Measurements from ENCODE around the gene PAK1.

PAK1 gene

DNA sequence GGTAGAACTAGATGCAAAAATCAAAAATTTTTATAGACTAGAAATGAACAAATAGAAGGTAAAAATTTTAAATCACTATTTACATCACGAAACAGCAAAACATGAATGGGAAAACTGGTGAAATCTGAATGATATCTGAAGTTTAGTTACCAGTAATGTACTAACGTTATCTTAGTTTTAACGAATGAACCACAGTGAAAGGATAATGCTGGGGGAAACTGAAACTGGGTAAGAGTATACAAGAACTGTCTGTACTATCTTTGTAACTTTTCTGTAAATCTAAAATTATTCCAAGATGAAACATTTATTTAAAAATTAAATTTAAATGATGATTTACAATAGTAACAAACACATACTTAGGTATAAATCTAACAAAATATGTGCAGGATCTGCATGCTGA, 179.9 kb downstream of the PAK1 start:
- H3K4me1 Mint-ChIP-seq, result no peaks in the 10 kb centered on the region
- no peaks in the 10 kb centered on the region for H3K36me3 Mint-ChIP-seq (ENCODE audit: low read depth)
- peaks cover 3% of the 10 kb centered on the region for H3K27me3 Mint-ChIP-seq (ENCODE audit: low read depth, poor library complexity)
- DNase-seq, result no peak
- TF ChIP-seq, protein P1, sequence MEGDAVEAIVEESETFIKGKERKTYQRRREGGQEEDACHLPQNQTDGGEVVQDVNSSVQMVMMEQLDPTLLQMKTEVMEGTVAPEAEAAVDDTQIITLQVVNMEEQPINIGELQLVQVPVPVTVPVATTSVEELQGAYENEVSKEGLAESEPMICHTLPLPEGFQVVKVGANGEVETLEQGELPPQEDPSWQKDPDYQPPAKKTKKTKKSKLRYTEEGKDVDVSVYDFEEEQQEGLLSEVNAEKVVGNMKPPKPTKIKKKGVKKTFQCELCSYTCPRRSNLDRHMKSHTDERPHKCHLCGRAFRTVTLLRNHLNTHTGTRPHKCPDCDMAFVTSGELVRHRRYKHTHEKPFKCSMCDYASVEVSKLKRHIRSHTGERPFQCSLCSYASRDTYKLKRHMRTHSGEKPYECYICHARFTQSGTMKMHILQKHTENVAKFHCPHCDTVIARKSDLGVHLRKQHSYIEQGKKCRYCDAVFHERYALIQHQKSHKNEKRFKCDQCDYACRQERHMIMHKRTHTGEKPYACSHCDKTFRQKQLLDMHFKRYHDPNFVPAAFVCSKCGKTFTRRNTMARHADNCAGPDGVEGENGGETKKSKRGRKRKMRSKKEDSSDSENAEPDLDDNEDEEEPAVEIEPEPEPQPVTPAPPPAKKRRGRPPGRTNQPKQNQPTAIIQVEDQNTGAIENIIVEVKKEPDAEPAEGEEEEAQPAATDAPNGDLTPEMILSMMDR (IDR thresholded peaks at IDR 0.05), result no peak
- H3K9me3 Mint-ChIP-seq, result peaks cover 19% of the 10 kb centered on the region
- no peak overlapping the region for H3K4me3 Mint-ChIP-seq
- H3K27ac Mint-ChIP-seq, result no peak overlapping the region

DNA sequence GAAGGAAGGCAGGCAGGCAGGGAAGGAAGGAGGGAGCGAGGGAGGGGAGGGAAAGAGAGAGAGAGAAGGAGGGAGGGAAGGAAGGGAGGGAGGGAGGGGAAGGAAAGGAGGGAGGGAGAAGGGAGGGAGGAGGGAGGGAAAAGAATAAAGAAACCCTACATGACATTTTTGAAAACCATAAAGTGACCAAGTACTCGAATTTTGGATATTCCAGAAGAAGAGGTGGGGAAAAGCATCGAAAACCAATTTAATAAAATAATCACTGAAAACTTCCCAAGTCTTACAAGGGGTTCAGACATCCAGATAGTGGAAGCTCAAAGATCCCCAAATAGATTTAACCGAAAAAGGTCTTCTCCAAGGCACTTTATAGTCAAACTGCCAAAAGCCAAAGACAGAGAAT, 184.2 kb downstream of the PAK1 start:
- Mint-ChIP-seq H3K27me3 (ENCODE audit: low read depth, poor library complexity) (peaks cover 6% of the 10 kb centered on the region), H3K4me3 (no peak overlapping the region)

DNA sequence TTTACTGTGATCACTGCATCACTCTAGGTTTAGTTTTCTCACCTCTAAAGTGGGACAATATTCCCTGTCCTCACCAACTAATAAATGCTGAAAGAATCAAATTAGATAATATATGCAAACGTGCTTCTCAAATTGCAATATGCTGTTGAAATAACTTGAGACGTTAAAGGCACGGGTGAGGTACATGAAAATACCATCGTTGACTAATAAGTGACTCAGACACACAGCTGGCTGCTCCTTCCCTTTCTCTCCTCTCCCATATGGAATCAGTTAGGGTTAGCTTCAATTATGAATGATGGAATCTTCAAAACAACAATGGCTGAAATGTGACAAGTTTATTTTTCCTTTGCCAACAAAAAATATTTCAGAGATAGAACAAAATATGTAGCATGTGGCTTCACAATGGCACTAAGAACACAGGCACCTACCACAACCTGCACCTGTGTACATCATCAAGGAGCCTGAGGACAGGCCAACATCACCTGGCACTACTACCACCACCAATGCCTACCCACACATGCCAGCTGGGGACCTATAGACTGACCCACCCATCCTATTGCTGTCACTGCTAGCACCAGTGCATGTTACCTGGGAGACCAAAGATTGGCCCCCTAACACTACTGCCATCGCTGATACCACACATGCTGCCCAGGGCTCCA, 186.2 kb downstream of the PAK1 start:
- Mint-ChIP-seq H3K36me3 (ENCODE audit: low read depth) (no peaks in the 10 kb centered on the region), H3K27ac (no peak overlapping the region), H3K4me1 (no peaks in the 10 kb centered on the region), H3K27me3 (ENCODE audit: low read depth, poor library complexity) (peaks cover 11% of the 10 kb centered on the region), H3K9me3 (peaks cover 9% of the 10 kb centered on the region), H3K4me3 (no peak overlapping the region)
- TF ChIP-seq, protein P1 (IDR thresholded peaks at IDR 0.05), result no peak
- no peak for DNase-seq

More for the DNA sequence above, 184.2 kb downstream of the PAK1 start:
- H3K36me3 Mint-ChIP-seq (ENCODE audit: low read depth), result no peaks in the 10 kb centered on the region
- TF ChIP-seq, protein P1 (IDR thresholded peaks at IDR 0.05), result no peak
- no peaks in the 10 kb centered on the region for H3K4me1 Mint-ChIP-seq
- H3K9me3 Mint-ChIP-seq, result peaks cover 19% of the 10 kb centered on the region
- DNase-seq, result no peak
- no peak overlapping the region for H3K27ac Mint-ChIP-seq

DNA sequence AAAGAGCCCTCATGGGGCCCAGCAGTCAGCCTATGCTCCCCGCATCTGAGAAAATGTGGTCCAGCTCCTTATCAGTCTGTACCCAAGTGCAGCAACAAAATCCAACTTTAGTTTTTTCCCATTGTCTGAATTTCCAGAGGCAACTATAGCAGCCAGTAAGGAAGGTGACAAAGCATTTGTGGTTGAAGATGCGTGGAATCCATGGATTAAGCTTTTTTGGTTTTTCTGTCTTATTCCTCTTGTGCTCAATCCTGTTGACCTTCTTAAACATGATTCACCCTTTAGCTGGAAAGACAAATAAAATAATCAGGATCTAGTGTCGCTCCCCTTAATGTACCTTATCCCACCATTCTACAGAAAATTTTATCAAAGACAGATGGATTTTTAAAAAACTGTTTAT, 186.8 kb downstream of the PAK1 start:
- TF ChIP-seq, protein P1 (IDR thresholded peaks at IDR 0.05), result no peak
- DNase-seq, result no peak
- H3K27me3 Mint-ChIP-seq (ENCODE audit: low read depth, poor library complexity), result peaks cover 11% of the 10 kb centered on the region
- no peaks in the 10 kb centered on the region for H3K4me1 Mint-ChIP-seq
- H3K9me3 Mint-ChIP-seq, result peaks cover 3% of the 10 kb centered on the region
- no peak overlapping the region for H3K27ac Mint-ChIP-seq
- no peaks in the 10 kb centered on the region for H3K36me3 Mint-ChIP-seq (ENCODE audit: low read depth)
- H3K4me3 Mint-ChIP-seq, result no peak overlapping the region

DNA sequence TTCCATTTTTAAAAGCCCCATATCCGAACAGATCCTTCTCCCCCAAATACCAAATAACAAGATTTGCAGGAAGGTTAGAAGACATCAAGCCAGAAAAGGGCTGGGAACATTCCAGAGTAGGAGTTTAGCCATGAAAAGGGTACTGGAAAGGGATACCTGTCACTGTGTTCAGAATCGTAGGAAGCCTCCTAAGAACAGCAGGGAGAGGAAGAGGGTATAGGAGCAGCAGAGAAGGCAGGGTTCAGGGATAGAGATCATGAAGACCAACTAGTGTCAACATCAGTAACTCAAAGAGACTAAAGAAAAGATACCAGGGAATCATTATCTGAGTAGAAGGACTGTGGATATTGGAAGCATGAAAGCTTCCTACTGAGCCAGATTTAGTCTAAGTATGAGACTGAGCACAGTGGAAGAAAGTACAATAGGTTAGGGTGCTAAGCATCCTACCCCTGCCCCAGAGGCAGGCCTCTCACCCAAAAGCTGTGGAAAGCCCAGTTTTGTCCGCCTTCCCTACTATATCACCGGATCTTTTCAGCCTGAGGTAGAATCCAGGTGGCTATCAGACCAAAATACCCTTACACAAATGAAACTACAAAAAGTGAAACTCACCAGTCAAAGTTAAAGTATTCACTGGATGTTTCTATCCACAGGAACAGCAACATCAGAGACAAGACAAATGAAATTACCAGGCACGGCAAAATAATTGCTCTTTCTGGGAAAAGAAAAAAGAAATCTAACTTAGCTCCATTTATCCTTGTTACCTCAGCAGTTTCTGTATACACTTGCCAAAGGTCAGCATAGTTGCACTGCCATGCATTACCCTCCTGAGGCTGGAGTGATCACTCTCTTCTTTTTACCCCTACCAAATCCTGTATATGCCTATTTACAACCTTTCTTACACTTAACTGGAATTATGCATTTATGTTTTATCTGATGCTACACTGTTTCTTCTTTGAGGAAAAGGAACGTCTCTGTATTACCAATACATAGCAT, 189.1 kb downstream of the PAK1 start:
- Mint-ChIP-seq H3K4me3 (no peak overlapping the region), H3K36me3 (ENCODE audit: low read depth) (no peaks in the 10 kb centered on the region), H3K9me3 (peaks cover 13% of the 10 kb centered on the region), H3K27me3 (ENCODE audit: low read depth, poor library complexity) (peaks cover 11% of the 10 kb centered on the region), H3K27ac (no peak overlapping the region), H3K4me1 (no peaks in the 10 kb centered on the region)
- TF ChIP-seq, protein P1 (IDR thresholded peaks at IDR 0.05), result no peak
- DNase-seq, result no peak
